ENCODE results near the gene WFIKKN1.

The WFIKKN1 gene

DNA sequence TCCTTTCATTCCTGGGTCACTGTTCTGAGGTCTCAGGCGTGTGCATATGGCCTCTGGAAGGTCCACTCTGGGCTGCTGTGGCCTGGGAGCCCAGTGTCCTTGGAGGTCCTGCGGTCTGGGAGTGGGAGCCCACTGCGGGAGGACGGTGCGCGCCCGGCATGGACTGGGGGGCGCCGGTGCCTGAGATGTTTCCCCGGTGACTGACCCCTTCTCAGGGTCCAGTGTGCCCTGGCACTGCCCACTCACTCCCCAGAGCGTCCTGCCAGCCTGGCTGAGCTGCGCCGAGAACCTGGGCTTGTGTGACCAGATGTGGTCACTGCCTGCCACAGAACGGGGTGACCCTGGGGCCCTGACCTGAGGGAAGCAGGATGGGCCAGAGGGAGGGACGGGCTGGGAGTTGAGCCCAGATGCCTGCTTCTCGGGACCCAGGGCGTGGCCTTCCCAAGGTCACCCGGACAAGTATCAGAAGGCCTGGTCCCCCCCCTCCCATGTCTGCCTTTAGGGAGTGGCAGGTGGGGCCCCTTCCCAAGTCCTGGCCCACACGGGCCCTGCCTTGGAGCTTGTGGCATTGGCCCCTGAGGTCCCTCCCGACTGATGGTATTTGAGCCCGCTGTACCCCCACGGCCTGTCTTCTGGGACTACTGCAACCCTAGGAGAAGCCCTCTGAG is 43.6 kb downstream of the WFIKKN1 start:
- no peak overlapping the region for H2AFZ ChIP-seq (ENCODE audit: low read depth, low read length)
- no peak overlapping the region for H2BK15ac ChIP-seq (ENCODE audit: low read depth, poor library complexity, severe bottlenecking)
- no peak overlapping the region for H2BK120ac ChIP-seq (ENCODE audit: low read depth, low read length)
- no peak overlapping the region for H2BK12ac ChIP-seq (ENCODE audit: low read length in 2 of 2)
- no peak overlapping the region for H3K14ac ChIP-seq (ENCODE audit: low read length in 2 of 2)
- H3K79me1 ChIP-seq (replicated peaks; ENCODE audit: low read length, poor library complexity, severe bottlenecking), result peaks cover 21% of the 10 kb centered on the region
- peaks cover 43% of the 10 kb centered on the region for H3K4me1 ChIP-seq (ENCODE audit: control insufficient read depth, insufficient read depth, low read depth, low read length)
- H3K23ac ChIP-seq (ENCODE audit: low read length in 2 of 2), result no peak overlapping the region
- H3K36me3 ChIP-seq (ENCODE audit: control insufficient read depth in 1 of 2, insufficient read depth in 2 of 2, low read depth in 1 of 2, low read length in 2 of 2), result peaks cover 41 to 69% of the 10 kb centered on the region in 2 experiments
- DNase-seq, result no peak
- H3K9ac ChIP-seq (ENCODE audit: low read length), result no peak overlapping the region
- no peak overlapping the region for H2AK5ac ChIP-seq (ENCODE audit: low read length, severe bottlenecking)
- H3K27me3 ChIP-seq (ENCODE audit: control insufficient read depth in 1 of 2, insufficient read depth in 1 of 2, low read length in 2 of 2), result no peaks in the 10 kb centered on the region
- no peak overlapping the region for H4K8ac ChIP-seq (ENCODE audit: low read length)
- H4K91ac ChIP-seq (ENCODE audit: low read length), result no peak overlapping the region
- H3K27ac ChIP-seq (ENCODE audit: low read length, poor library complexity, severe bottlenecking), result no peak overlapping the region
- no peaks in the 10 kb centered on the region for H3K9me3 ChIP-seq (ENCODE audit: control insufficient read depth, low read length)
- H3K18ac ChIP-seq (ENCODE audit: low read depth in 1 of 2, low read length in 2 of 2), result no peak overlapping the region
- H3K4me3 ChIP-seq (ENCODE audit: insufficient read depth in 1 of 2, low read depth in 1 of 2, low read length in 2 of 2), result no peak overlapping the region
- no peak overlapping the region for H3K4me2 ChIP-seq (ENCODE audit: low read length, poor library complexity, severe bottlenecking)
- H2BK5ac ChIP-seq (ENCODE audit: low read depth, low read length, poor library complexity, severe bottlenecking), result no peak overlapping the region
- 90% methylated on average over 22 of the region's 22 CpGs for WGBS
- H3K4ac ChIP-seq (ENCODE audit: low read depth in 1 of 2, low read length in 2 of 2), result no peak overlapping the region

DNA sequence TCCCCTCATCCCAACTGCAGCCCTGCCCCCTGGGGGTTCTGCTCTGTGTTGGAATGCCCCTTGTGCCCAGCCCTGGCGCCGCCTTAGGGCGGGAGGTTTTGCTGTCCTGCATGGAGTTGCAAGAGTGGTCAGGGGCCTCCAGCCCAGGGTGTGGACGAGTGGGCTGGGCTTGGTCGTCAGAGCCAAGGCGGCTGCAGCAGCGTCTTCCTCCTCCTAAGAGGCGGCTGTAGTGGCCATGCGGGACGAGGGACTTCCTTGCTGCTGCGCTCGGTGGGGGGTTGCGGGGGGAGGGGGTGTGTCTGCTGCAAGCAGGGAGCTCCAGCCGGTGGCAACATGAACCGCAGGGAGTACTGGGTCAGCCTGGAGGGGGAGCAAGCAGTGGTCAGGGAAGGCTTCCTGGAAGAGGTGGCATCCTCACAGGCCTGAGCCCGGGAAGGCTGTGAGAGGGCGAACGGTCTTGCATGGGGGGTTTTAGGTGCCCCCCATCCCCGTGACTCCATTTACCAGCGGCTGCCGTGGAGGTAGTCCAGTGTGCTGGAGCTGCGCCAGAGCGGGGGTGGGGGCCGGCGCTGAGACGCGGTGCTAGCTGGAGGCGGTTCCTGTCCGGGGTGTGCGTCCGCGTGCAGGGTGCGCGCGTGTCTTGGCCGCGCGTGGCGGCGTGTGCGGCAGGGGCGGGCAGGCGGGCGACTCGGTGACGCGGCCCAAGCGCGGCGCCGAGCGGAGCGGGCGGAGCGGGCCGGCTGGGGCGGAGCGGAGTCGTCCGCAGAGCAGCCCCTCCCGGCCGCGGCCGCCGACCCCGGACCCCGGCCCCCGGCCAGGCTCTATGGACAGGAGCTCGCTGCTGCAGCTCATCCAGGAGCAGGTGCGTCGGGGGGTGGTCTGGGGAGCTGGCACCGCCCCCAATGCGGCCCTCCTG is 44.4 kb downstream of the WFIKKN1 start, which contains the start of gene RHBDL1:
TSS of gene RHBDL1 (plus strand) at position 704 of the 916 bp plus-strand sequence. CDS start at position 824, 120 bp downstream.
- Histone ChIP-seq H2AK5ac (ENCODE audit: low read length, severe bottlenecking) (no peak within 1 kb of the TSS), H3K4me1 (ENCODE audit: control insufficient read depth, insufficient read depth, low read depth, low read length) (peaks cover 44% of the 10 kb centered on the region), H3K27ac (ENCODE audit: low read length, poor library complexity, severe bottlenecking) (no peak within 1 kb of the TSS), H3K27me3 (ENCODE audit: control insufficient read depth in 1 of 2, insufficient read depth in 1 of 2, low read length in 2 of 2) (no peaks in the 10 kb centered on the region), H2AFZ (ENCODE audit: low read depth, low read length) (no peak within 1 kb of the TSS), H3K9ac (ENCODE audit: low read length) (peak within 1 kb of the TSS; percentile 38), H3K4me2 (ENCODE audit: low read length, poor library complexity, severe bottlenecking) (peak within 1 kb of the TSS; percentile 89), H4K8ac (ENCODE audit: low read length) (peak within 1 kb of the TSS; percentile 53), H2BK12ac (ENCODE audit: low read length in 2 of 2) (no peak within 1 kb of the TSS), H2BK15ac (ENCODE audit: low read depth, poor library complexity, severe bottlenecking) (peak within 1 kb of the TSS; percentile 75), H3K14ac (ENCODE audit: low read length in 2 of 2) (peak within 1 kb of the TSS in 1 of 2 experiments; percentile 69), H3K79me1 (replicated peaks; ENCODE audit: low read length, poor library complexity, severe bottlenecking) (peaks cover 16% of the 10 kb centered on the region), H3K23ac (ENCODE audit: low read length in 2 of 2) (no peak within 1 kb of the TSS), H2BK5ac (ENCODE audit: low read depth, low read length, poor library complexity, severe bottlenecking) (no peak within 1 kb of the TSS), H3K4ac (ENCODE audit: low read depth in 1 of 2, low read length in 2 of 2) (peak within 1 kb of the TSS in 1 of 2 experiments; percentile 64), H2BK120ac (ENCODE audit: low read depth, low read length) (peak within 1 kb of the TSS; percentile 39), H3K4me3 (ENCODE audit: insufficient read depth in 1 of 2, low read depth in 1 of 2, low read length in 2 of 2) (peak within 1 kb of the TSS; percentile 48 to 75), H4K91ac (ENCODE audit: low read length) (peak within 1 kb of the TSS; percentile 43), H3K36me3 (ENCODE audit: control insufficient read depth in 1 of 2, insufficient read depth in 2 of 2, low read depth in 1 of 2, low read length in 2 of 2) (peaks cover 32 to 60% of the 10 kb centered on the region in 2 experiments), H3K9me3 (ENCODE audit: control insufficient read depth, low read length) (no peaks in the 10 kb centered on the region), H3K18ac (ENCODE audit: low read depth in 1 of 2, low read length in 2 of 2) (peak within 1 kb of the TSS; percentile 48 to 85)
- peak; percentile 64 for DNase-seq
- 8% methylated on average over 39 of the region's 73 CpGs for WGBS

DNA sequence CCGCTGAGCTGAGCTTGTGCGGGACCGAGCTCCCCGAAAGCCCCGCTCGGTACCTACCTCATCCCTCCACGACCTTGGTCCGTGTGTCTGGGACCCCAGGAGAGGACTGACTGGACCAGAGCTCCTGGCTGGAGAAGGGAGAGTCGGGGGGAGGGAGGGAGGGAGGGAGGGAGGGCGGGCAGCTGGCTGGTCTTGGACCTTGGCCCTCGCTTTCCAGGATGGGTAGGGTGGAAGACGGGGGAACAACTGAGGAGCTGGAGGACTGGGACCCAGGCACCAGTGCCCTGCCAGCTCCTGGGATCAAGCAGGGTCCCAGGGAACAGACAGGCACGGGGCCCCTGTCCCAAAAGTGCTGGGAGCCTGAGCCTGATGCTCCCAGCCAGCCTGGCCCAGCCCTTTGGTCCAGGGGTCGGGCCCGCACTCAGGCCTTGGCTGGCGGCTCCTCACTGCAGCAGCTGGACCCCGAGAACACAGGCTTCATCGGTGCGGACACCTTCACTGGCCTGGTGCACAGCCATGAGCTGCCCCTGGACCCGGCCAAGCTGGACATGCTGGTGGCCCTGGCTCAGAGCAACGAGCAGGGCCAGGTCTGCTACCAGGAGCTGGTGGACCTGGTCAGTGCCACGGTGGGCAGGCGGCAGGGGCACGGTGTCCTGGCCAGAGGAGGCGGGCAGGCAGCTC is 45.2 kb downstream of the WFIKKN1 start:
- no peak overlapping the region for H3K9ac ChIP-seq (ENCODE audit: low read length)
- 87% methylated on average over 13 of the region's 25 CpGs for WGBS

More for the DNA sequence above, 45.2 kb downstream of the WFIKKN1 start:
- H4K91ac ChIP-seq (ENCODE audit: low read length), result no peak overlapping the region
- DNase-seq, result no peak
- no peak overlapping the region for H3K23ac ChIP-seq (ENCODE audit: low read length in 2 of 2)
- peaks cover 9% of the 10 kb centered on the region for H3K79me1 ChIP-seq (replicated peaks; ENCODE audit: low read length, poor library complexity, severe bottlenecking)
- peak overlapping the region; percentile 89 for H3K4me2 ChIP-seq (ENCODE audit: low read length, poor library complexity, severe bottlenecking)
- no peak overlapping the region for H3K4ac ChIP-seq (ENCODE audit: low read depth in 1 of 2, low read length in 2 of 2)
- no peaks in the 10 kb centered on the region for H3K9me3 ChIP-seq (ENCODE audit: control insufficient read depth, low read length)
- no peak overlapping the region for H2BK15ac ChIP-seq (ENCODE audit: low read depth, poor library complexity, severe bottlenecking)
- no peak overlapping the region for H3K14ac ChIP-seq (ENCODE audit: low read length in 2 of 2)
- H2BK5ac ChIP-seq (ENCODE audit: low read depth, low read length, poor library complexity, severe bottlenecking), result no peak overlapping the region
- no peak overlapping the region for H2AK5ac ChIP-seq (ENCODE audit: low read length, severe bottlenecking)
- peak overlapping the region; percentile 39 for H2BK120ac ChIP-seq (ENCODE audit: low read depth, low read length)
- peak overlapping the region; percentile 48 to 75 for H3K4me3 ChIP-seq (ENCODE audit: insufficient read depth in 1 of 2, low read depth in 1 of 2, low read length in 2 of 2)
- H3K4me1 ChIP-seq (ENCODE audit: control insufficient read depth, insufficient read depth, low read depth, low read length), result peaks cover 44% of the 10 kb centered on the region
- no peak overlapping the region for H3K18ac ChIP-seq (ENCODE audit: low read depth in 1 of 2, low read length in 2 of 2)
- H4K8ac ChIP-seq (ENCODE audit: low read length), result no peak overlapping the region
- peaks cover 24 to 53% of the 10 kb centered on the region in 2 experiments for H3K36me3 ChIP-seq (ENCODE audit: control insufficient read depth in 1 of 2, insufficient read depth in 2 of 2, low read depth in 1 of 2, low read length in 2 of 2)
- no peak overlapping the region for H3K27ac ChIP-seq (ENCODE audit: low read length, poor library complexity, severe bottlenecking)
- H2AFZ ChIP-seq (ENCODE audit: low read depth, low read length), result no peak overlapping the region
- H3K27me3 ChIP-seq (ENCODE audit: control insufficient read depth in 1 of 2, insufficient read depth in 1 of 2, low read length in 2 of 2), result no peaks in the 10 kb centered on the region
- no peak overlapping the region for H2BK12ac ChIP-seq (ENCODE audit: low read length in 2 of 2)
